Amniotic stem cell (primary cell): Measurements from ENCODE around the gene SARM1.
"Not testable (repeated sequence)": the region's sequence is repeated elsewhere in the genome, so short reads cannot be mapped to it uniquely, and the experiment has no call there.

Experiments used
- DNase-seq: peaks from one replicate; lab custom pipeline; 2025; lab: John Stamatoyannopoulos, UW

The SARM1 gene

GRCh38 chr17:28371245-28372202, at the start of gene SARM1:
Gene SARM1, plus strand, starts transcription at chr17:28371694. Its CDS starts 339 bp downstream, at chr17:28372033.
- DNase-seq = peak; percentile 76

GRCh38 chr17:28324267-28324745, 47.2 kb upstream of the SARM1 start:
- DNase-seq = no peak

- DNase-seq = no peak
These were observed 46.7 kb upstream of the SARM1 start for GRCh38 chr17:28324781-28325180.

- DNase-seq = no peak
These were observed 46.3 kb upstream of the SARM1 start for GRCh38 chr17:28325211-28325610.

GRCh38 chr17:28326114-28326513, 45.4 kb upstream of the SARM1 start:
- no peak for DNase-seq

GRCh38 chr17:28327031-28327607, 44.4 kb upstream of the SARM1 start:
- no peak for DNase-seq

- DNase-seq = no peak
These were observed 43.8 kb upstream of the SARM1 start for GRCh38 chr17:28327709-28328108.

GRCh38 chr17:28328325-28328724, 43.2 kb upstream of the SARM1 start:
- no peak for DNase-seq

GRCh38 chr17:28330671-28331070, 40.8 kb upstream of the SARM1 start:
- no peak for DNase-seq

- no peak for DNase-seq
These were observed 39.5 kb upstream of the SARM1 start for GRCh38 chr17:28331891-28332420.

- no peak for DNase-seq
These were observed 38.3 kb upstream of the SARM1 start for GRCh38 chr17:28333083-28333746.

GRCh38 chr17:28334171-28334570, 37.3 kb upstream of the SARM1 start:
- no peak for DNase-seq

GRCh38 chr17:28334666-28335200, 36.8 kb upstream of the SARM1 start:
- no peak for DNase-seq

- peak; percentile 100 for DNase-seq
These were observed 36.1 kb upstream of the SARM1 start, which contains the start of the genes IFT20 and TNFAIP1 for GRCh38 chr17:28335201-28335958. Gene IFT20, minus strand, starts transcription at chr17:28335472. Its CDS starts 3,487 bp downstream, at chr17:28331985. Gene TNFAIP1, plus strand, starts transcription at chr17:28335761. Its CDS starts 3,761 bp downstream, at chr17:28339522.

GRCh38 chr17:28335959-28336871, 35.3 kb upstream of the SARM1 start:
- peak; percentile 80 for DNase-seq

GRCh38 chr17:28338056-28338768, 33.3 kb upstream of the SARM1 start:
- DNase-seq = no peak

- not testable (repeated sequence) for DNase-seq
These were observed 32.7 kb upstream of the SARM1 start for GRCh38 chr17:28338769-28339212.

GRCh38 chr17:28339431-28339830, 32.1 kb upstream of the SARM1 start:
- no peak for DNase-seq

- DNase-seq = no peak
These were observed 31.1 kb upstream of the SARM1 start for GRCh38 chr17:28340374-28340773.
